MM.1S (cell line): ENCODE measurements around the gene OR4F15.

ENCODE experiments used
- CTCF ChIP-seq: fragments of 300-600 bp; sonication (generic); IDR thresholded peaks from 2 replicates; pipeline ENCODE4 v1.5.1; 2016; ENCODE audit warnings: antibody characterized with exemption, low read length, mixed read lengths
- EZH2phosphoT487 ChIP-seq: fragments of 300-600 bp; sonication (generic); IDR thresholded peaks from 2 replicates; pipeline ENCODE4 v1.6.1; 2018; ENCODE audit warnings: antibody characterized with exemption, low read length

- TF ChIP-seq CTCF (no peak), EZH2phosphoT487 (no peak)
Observed at GRCh38 chr15:101852356-101852755, 40.4 kb downstream of the OR4F15 start.
